ENCODE measurements around the gene ENDOD1.

ENDOD1 gene

DNA sequence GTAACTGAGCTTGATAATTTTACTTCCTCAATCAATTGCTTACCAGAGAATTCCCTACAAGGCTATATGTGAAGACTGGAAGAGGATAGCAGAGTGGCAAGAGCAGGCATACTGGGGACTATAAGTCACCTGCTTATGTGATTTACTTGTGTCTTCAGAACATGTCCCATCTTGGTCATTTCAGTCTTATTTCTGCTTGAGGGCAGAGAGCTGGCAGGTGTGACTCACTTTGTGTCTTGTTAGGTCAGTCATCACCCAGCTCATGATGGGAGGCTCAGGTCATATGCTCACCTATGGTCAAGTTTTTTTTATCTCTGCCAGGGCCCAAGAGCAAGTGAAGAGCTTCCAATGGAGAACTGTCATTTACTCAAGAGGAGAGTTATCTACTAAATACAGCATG, 16.7 kb upstream of the ENDOD1 start:
- TF ChIP-seq CTCF (IDR thresholded peaks at IDR 0.05; ENCODE audit: low read depth, low read length, missing control alignments) = no peak
- DNase-seq (ENCODE audit: low read depth) = no peak
- in situ Hi-C loops (cut with HindIII; ENCODE audit: low sequenced_read_pairs) = no loop called here
- no peak overlapping the region for H3K4me3 ChIP-seq (ENCODE audit: low read depth, low read length)

DNA sequence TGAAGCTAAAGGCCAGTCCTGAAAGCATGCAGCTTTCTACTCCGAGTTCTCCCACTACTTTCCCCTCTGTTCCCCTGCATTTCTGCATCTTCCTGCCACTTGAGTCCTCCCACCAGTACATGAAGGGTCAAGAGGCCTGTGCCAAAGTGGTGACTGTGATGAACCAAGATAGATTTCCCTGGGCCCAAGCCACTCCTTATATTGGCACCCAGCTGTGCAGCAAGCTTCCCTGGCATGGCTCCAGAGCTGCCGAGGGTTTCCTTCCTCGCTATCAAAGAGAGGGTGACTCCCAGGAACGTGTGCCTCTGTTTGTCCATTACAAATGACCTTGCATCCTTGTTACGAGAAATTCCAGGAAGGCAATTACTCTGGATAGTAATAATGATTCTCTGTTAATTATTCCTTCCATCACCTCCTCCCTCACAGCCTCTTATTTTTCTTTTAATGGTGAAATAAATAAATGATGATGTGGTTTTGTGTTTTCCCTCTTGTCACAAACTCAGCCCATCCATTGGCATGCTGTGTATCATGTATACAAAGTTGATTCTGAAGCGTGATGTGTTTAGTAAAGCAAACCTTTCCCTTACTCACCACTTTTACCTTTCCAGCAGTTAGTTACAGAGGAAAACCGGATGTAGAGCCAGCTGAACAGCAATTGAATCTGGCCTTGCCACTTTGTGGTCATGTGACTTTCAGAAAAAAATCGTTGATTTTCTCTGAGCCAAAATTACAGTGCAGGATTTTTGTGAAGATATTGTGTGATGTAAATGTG, 14.7 kb upstream of the ENDOD1 start:
- H3K4me3 ChIP-seq (ENCODE audit: low read depth, low read length) = no peak overlapping the region
- no peak for TF ChIP-seq CTCF (IDR thresholded peaks at IDR 0.05; ENCODE audit: low read depth, low read length, missing control alignments)
- DNase-seq (ENCODE audit: low read depth) = no peak
- in situ Hi-C loops (cut with HindIII; ENCODE audit: low sequenced_read_pairs) = no loop called here

DNA sequence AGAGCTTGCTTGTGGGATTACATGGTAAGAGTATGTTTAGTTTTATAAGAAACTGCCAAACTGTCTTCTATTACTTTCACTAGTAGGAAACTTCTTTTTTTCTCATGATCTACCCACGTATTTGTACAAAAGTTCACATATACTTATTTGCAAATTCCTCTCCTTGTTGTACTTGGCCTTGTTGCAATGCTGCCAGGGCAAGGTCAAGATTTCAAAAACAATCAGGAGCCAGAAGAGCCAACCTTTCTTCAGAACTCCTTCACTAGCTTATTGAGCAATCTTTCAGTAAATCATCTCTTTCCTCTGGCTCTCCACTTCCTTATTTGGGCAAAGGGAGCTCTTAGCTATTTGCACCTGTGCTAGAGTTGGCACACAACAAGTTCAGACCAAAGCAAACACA, 13.2 kb upstream of the ENDOD1 start:
- no peak overlapping the region for H3K4me3 ChIP-seq (ENCODE audit: low read depth, low read length)
- no peak for TF ChIP-seq CTCF (IDR thresholded peaks at IDR 0.05; ENCODE audit: low read depth, low read length, missing control alignments)
- DNase-seq (ENCODE audit: low read depth) = peak; percentile 75
- in situ Hi-C loops (cut with HindIII; ENCODE audit: low sequenced_read_pairs) = no loop called here

DNA sequence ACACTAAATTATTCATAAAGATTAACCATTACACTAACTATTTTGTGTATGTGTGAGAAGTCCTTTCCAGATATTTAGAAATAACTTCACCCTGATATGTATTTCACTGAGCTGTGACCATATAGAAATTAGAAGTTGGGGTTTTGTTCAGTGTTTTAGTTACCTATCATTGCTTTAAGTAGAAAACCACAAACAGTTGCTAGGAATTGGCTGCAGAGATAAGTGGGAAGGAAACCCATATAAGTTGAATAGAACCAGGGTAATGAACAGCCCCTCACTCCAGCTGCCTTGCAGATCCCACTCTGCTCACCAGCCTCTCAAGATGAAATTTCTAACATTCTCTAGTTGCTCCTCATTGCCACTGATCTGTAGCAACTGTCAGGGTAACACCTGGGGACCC, 12.7 kb upstream of the ENDOD1 start:
- in situ Hi-C loops (cut with HindIII; ENCODE audit: low sequenced_read_pairs) = no loop called here
- no peak for DNase-seq (ENCODE audit: low read depth)
- H3K4me3 ChIP-seq (ENCODE audit: low read depth, low read length) = no peak overlapping the region
- TF ChIP-seq CTCF (IDR thresholded peaks at IDR 0.05; ENCODE audit: low read depth, low read length, missing control alignments) = no peak

GRCh38 chr11:95078526-95078925, 11.1 kb upstream of the ENDOD1 start:
- DNase-seq (ENCODE audit: low read depth) = no peak
- in situ Hi-C loops (cut with HindIII; ENCODE audit: low sequenced_read_pairs) = no loop called here
- TF ChIP-seq CTCF (IDR thresholded peaks at IDR 0.05; ENCODE audit: low read depth, low read length, missing control alignments) = no peak
- H3K4me3 ChIP-seq (ENCODE audit: low read depth, low read length) = no peak overlapping the region

DNA sequence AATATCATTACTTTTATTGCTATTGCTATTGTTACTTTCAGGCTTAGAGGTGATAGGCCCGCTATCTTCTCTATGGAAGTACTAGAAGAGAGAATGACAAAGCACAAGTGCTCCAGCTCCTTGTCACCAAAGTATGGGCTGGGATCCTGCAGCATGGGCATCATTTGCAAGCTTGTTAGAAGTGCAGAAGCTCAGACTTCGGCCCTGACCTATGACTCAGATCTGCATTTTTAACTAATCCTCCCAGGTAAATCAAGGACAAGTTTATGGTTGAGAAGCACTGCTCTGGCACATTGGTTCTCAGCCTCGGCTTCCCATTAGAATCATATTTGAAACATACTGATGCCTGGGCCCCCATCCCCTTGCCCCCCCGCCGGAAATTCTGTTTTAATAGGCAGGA, 8.6 kb upstream of the ENDOD1 start:
- no peak overlapping the region for H3K4me3 ChIP-seq (ENCODE audit: low read depth, low read length)
- TF ChIP-seq CTCF (IDR thresholded peaks at IDR 0.05; ENCODE audit: low read depth, low read length, missing control alignments) = no peak
- no peak for DNase-seq (ENCODE audit: low read depth)
- in situ Hi-C loops (cut with HindIII; ENCODE audit: low sequenced_read_pairs) = no loop called here

Measured in astrocyte of the cerebellum (primary cell).